Astrocyte of the spinal cord (primary cell): Measurements from ENCODE around the gene SLC2A5.

Experiments used
- DNase-seq: peaks from one replicate; pipeline ENCODE4 v3.0.0; 2011; ENCODE audit warnings: low read depth, low spot score
- H3K4me3 ChIP-seq: 2 replicates; pipeline ENCODE4 v1.5.1; 2011; ENCODE audit warnings: low read depth, mild to moderate bottlenecking, low read length, moderate library complexity
- in situ Hi-C: cut with HindIII; loops from 2 replicates; pipeline ENCODE4 v1.10.0; 2017; ENCODE audit warnings: low sequenced_read_pairs
- TF ChIP-seq, protein P1 (sequence below): IDR thresholded peaks from 2 replicates; pipeline ENCODE4 v1.5.1; 2012; ENCODE audit warnings: low read depth, mild to moderate bottlenecking, low read length, inconsistent platforms

Gene SLC2A5

DNA sequence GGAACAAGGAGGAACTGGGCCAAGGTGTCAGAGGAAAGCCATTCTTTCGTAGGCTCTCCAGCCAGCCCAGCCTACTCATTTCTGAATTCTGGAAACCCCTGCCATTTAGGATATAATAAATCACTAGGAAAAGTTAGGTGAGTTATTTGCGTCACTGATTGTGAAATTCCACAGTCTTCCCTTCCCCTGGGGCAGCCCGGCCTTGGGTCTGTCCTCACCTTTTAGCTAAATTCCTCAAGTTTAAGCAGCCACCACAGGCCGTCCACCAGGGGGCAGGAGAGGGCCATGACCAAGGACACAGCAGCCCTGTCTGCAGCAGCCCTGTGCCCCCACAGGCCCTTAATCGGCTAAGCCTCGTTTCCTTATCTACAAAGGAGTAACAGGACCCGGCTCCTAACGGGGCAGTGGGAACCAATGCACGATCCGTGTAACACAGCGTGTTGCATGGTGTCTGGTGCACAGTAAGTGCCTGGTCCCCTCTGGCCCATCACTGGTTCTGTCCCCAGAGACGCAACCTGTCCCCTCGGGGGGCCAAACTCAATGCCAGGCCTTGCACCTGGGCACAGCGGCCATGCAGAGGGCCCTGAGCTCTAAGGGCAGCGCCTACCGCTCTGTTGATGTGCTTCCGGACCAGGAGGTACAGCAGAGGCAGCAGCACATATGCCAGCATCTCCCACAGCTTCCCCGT lies 41.4 kb upstream of the SLC2A5 start:
- peak; percentile 85 for DNase-seq
- in situ Hi-C loops = no loop called here
- TF ChIP-seq, protein P1, sequence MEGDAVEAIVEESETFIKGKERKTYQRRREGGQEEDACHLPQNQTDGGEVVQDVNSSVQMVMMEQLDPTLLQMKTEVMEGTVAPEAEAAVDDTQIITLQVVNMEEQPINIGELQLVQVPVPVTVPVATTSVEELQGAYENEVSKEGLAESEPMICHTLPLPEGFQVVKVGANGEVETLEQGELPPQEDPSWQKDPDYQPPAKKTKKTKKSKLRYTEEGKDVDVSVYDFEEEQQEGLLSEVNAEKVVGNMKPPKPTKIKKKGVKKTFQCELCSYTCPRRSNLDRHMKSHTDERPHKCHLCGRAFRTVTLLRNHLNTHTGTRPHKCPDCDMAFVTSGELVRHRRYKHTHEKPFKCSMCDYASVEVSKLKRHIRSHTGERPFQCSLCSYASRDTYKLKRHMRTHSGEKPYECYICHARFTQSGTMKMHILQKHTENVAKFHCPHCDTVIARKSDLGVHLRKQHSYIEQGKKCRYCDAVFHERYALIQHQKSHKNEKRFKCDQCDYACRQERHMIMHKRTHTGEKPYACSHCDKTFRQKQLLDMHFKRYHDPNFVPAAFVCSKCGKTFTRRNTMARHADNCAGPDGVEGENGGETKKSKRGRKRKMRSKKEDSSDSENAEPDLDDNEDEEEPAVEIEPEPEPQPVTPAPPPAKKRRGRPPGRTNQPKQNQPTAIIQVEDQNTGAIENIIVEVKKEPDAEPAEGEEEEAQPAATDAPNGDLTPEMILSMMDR = peak; percentile 93
- H3K4me3 ChIP-seq = no peak overlapping the region

DNA sequence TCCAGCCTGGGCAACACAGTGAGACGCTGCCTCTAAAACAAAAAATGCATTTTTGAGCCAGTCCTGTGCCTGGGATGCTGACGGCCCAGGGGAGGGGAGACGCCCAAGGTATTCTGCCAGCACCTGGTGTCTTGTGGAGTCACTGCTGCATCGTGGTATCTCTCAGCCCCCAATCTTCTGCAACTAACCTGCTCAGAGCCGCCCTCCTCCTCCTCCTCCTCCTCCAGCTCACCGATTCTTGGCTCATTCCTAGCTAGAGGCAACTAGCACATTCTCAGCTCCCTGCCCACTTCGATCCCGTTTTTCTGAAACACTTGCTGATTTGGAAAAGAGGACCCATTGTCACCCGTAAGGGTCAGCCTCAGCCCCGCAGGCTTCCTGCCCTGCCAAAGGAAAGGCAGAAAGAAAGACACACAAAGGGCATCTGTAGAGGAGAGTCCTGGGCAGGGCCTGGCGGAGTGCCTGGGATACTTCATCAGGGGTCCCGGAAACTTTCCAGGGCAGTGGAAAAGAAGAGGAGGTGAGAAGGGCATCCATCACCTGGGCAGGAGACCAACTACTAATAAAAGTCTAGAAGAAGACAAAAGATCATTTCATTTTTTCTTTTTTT lies 38.7 kb upstream of the SLC2A5 start:
- in situ Hi-C loops = no loop called here
- TF ChIP-seq, protein P1 = no peak
- H3K4me3 ChIP-seq = no peak overlapping the region
- DNase-seq = no peak

DNA sequence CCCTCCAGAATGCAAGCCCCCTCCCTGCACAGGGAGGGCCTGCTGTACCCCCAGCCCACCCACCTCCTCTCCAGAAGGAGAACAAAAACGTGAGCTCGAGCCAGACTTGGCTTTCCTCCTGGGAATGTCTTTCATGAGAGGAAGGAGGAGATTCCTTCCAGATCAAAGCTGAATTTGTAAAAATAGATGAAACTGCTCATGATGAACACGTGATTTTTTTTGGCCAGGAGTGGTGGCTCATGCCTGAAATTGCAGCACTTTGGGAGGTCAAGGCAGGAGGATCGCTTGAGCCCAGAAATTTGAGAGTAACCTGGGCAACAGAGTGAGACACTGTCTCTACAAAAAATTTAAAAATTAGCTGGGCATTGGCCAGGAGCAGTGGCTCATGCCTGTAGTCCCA lies 37.7 kb upstream of the SLC2A5 start:
- H3K4me3 ChIP-seq = no peak overlapping the region
- DNase-seq = no peak
- TF ChIP-seq, protein P1 = no peak
- in situ Hi-C loops = no loop called here

DNA sequence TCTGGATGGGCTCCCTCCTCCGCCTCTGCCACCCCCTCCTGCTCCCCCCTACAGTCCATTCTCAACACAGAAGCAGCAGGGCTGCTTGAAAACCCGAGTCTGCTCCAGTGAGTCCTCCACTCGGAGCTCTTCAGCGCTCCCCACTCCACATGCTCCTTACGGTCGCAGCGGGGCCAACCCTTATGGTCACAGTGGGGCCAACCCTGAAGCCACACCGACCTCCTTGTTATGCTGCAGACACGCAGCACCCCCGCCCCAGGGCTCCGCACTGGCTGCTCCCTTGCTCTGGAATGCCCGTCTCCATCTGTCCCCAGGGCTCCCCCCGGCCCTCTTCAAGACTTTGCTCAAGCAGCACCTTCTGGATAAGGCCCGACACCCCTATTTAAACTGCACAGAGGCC lies 36.9 kb upstream of the SLC2A5 start:
- H3K4me3 ChIP-seq = no peak overlapping the region
- TF ChIP-seq, protein P1 = no peak
- no peak for DNase-seq
- in situ Hi-C loops = no loop called here

DNA sequence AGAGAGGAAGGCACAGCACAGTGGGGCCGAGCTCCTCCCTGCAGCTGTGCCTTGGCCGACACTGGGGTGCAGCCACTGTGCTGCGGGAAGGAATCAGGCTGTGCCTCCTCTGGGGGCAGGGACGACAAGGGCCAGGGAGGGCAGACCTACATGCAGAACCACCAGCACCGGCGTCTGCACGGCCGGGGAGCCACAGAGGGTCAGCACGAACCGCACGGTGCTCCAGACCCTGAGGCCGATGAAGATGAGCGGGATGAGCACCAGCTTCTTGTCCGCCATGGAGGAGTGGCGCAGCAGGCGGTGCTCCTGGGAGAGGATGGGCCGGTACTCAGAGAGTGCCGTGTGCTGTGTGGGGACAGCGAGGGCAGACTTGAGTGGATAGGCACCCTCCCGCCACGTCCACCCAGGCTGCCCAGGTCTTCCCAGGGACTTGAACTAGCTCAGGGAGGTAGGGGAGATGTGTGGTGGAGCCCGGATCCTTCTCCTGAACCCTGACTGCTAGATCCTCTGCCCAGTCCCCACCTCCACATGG lies 36.0 kb upstream of the SLC2A5 start:
- in situ Hi-C loops = no loop called here
- no peak for DNase-seq
- H3K4me3 ChIP-seq = no peak overlapping the region
- TF ChIP-seq, protein P1 = no peak

DNA sequence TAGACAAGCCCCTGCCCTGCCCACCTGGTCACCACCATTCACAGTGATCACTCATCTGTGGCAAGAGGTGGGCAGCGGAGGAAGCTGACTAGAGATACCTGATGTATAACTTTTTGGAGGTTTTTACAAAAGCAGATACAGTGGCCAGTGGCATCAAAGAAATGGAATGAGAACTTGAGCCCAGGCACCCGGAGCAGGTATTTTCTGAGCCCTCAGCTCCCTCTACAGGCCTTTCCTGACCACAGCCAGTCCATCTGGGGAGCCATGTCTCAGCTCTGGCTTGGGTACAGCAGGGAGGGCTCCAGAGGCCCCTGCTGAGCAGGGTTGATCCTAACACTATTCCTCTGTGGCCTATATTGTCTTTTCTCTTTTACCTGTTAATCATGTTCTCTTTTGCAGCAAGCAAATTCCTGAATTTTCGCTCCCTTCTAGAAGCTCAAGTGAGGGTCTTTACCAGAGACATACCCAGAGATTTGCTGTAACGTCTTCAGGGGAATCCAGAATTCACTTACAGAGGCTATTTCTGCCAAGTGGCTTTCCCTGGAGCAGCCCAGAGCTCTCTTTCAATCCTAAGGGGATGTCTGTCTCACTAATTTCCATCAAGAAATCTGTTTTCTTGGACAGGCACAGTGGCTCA lies 32.2 kb upstream of the SLC2A5 start:
- no peak overlapping the region for H3K4me3 ChIP-seq
- DNase-seq = peak; percentile 60
- TF ChIP-seq, protein P1 = peak; percentile 90
- in situ Hi-C loops = no loop called here
